Measurements from ENCODE around the gene ZNRF3. TPM values are rescaled to one million over a fixed set of nuclear protein-coding genes. Genes with fewer than 3 reads are reported as not detected.

Gene ZNRF3
- total and polyA plus RNA-seq, 8 donors = 8.8 to 30.4 (median 27.2) TPM

DNA sequence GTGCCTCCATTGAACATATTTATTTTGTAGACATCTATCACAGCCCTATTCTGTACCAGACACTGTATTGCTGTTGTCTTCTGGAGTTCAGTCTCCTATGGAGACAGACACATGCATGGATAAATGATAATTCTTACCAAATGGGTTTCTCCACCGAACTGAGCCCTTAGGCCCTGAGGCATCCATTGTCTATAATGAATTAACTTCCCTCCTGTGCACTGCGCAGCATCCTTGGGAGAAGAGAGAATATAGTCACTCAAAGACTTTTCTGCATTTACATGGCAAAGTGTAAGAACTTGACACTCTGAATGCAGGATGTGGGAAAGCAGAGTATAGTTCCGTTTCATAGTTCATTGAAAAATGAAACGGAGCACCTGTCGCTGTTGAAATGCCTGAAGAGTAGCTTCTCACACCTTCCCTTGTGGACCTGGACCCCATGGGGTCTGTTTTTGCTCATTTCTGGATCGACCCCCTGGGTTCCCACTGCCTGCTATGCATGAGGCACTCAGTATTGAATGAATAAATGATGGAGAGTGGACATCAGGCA lies 6.2 kb downstream of the ZNRF3 start:
- no peak for TF ChIP-seq CTCF (IDR thresholded peaks at IDR 0.05)
- no peaks in the 10 kb centered on the region for H3K36me3 ChIP-seq
- H3K4me1 ChIP-seq = peaks cover 6 to 31% of the 10 kb centered on the region in 2 donors
- no peak overlapping the region for H3K27ac ChIP-seq
- intact Hi-C loops (cut with DNase I) = no loop called here
- H3K9me3 ChIP-seq = no peaks in the 10 kb centered on the region
- ATAC-seq (no peak), DNase-seq (no peak)
- H3K27me3 ChIP-seq = peaks cover 0 to 9% of the 10 kb centered on the region in 2 donors
- no peak overlapping the region for H3K4me3 ChIP-seq

DNA sequence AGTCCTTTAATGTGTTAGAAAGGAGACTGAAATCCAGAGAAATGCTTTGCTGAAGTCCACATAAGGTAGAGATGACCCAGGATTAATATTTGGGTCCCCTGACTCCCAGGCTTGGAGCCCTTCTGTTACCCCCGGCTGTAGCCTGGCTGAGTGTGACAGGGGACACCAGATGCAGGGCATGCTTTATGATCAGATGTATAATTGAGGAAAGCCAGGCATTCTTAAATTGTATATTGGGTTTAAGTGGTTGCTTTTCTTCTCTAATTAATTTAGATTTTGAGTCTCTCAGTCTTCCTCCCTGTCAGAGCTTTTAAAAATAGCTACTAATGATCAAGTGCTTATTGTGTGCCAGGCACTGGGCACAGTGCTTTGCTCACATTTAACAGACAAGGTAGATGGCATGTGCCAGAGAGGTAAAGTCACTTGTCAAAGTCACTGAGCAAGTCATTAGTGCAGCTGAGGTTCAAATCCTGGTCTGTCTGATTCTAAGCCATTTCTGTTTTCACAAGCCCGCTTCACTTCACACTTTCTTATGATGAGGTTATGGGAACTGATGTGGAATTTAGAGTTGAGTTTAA lies 7.9 kb downstream of the ZNRF3 start:
- H3K36me3 ChIP-seq = no peaks in the 10 kb centered on the region
- H3K4me1 ChIP-seq = peaks cover 6 to 27% of the 10 kb centered on the region in 2 donors
- no peaks in the 10 kb centered on the region for H3K9me3 ChIP-seq
- ATAC-seq (no peak), DNase-seq (no peak)
- H3K4me3 ChIP-seq = no peak overlapping the region
- H3K27me3 ChIP-seq = no peaks in the 10 kb centered on the region
- no peak for TF ChIP-seq CTCF (IDR thresholded peaks at IDR 0.05)
- no peak overlapping the region for H3K27ac ChIP-seq
- intact Hi-C loops (cut with DNase I) = no loop called here

DNA sequence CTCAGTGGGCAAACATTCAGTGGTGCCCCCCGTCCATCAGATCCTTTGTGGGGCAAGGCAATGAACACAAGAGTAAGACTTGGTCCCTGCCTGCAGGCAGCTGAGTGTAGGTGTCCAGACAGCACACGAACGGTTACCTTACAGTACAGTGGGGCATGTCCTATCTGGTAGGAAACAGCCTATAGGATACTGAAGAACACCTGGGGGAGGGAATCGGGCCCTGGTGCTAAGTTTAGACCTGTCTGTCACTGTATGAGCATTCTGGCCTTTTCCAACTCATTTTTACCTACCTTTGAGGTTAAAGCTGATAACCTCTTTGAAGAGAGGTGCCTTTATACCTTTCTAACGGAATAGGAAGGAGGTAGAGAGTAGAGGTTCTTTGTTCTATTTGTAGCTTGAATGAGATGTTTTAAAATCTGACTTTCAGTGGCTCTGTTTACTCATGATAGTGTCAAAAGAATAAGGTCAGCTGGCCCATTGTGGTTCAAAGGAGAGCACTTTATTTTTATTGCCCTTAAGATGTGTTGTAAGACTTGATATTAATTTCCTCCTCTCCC lies 8.9 kb downstream of the ZNRF3 start:
- Histone ChIP-seq H3K27ac (no peak overlapping the region), H3K9me3 (no peaks in the 10 kb centered on the region), H3K4me3 (no peak overlapping the region), H3K27me3 (no peaks in the 10 kb centered on the region), H3K4me1 (peaks cover 12 to 34% of the 10 kb centered on the region in 2 donors), H3K36me3 (no peaks in the 10 kb centered on the region)
- intact Hi-C loops (cut with DNase I) = no loop called here
- TF ChIP-seq CTCF (IDR thresholded peaks at IDR 0.05) = no peak
- no peak for DNase-seq
- peak; percentile 70 for ATAC-seq

DNA sequence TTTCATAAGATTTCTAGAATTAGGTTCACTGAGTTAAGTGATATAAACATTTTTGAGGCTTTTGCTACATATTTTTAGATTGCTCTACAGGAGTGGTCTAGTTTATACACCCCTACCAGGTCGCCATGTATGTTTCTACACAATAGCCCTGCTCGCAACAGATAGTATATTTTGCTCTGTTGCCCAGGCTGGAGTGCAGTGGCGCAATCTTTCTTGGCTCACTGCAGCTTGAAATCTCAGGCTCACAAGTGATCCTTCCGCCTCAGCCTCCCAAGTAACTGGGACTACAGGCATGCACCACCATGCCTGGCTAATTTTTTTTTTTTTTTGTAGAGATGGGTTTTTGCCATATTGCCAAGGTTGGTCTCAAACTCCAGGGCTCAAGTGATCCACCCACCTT lies 10.4 kb downstream of the ZNRF3 start:
- no peaks in the 10 kb centered on the region for H3K27me3 ChIP-seq
- DNase-seq (no peak), ATAC-seq (no peak)
- no peaks in the 10 kb centered on the region for H3K9me3 ChIP-seq
- peaks cover 12 to 34% of the 10 kb centered on the region in 2 donors for H3K4me1 ChIP-seq
- H3K36me3 ChIP-seq = no peaks in the 10 kb centered on the region
- no peak overlapping the region for H3K27ac ChIP-seq
- no peak for TF ChIP-seq CTCF (IDR thresholded peaks at IDR 0.05)
- intact Hi-C loops (cut with DNase I) = no loop called here
- H3K4me3 ChIP-seq = no peak overlapping the region

GRCh38 chr22:28894334-28894733 lies 11.0 kb downstream of the ZNRF3 start:
- intact Hi-C loops (cut with DNase I) = no loop called here
- Histone ChIP-seq H3K9me3 (no peaks in the 10 kb centered on the region), H3K4me3 (no peak overlapping the region), H3K4me1 (peaks cover 15 to 37% of the 10 kb centered on the region in 2 donors), H3K36me3 (no peaks in the 10 kb centered on the region), H3K27ac (no peak overlapping the region), H3K27me3 (no peaks in the 10 kb centered on the region)
- DNase-seq = no peak
- TF ChIP-seq CTCF (IDR thresholded peaks at IDR 0.05) = no peak
- ATAC-seq = no peak
